B cell (primary cell): Measurements from ENCODE around the gene DTNA. TPM values are rescaled to one million over a fixed set of nuclear protein-coding genes. Genes with fewer than 3 reads are reported as not detected.
"Not testable (repeated sequence)": the region's sequence is repeated elsewhere in the genome, so short reads cannot be mapped to it uniquely, and the experiment has no call there.

Experiments used
- ATAC-seq: fragments of 200-7000 bp; cut with Tn5 transposase; one replicate; pipeline ENCODE4 v1.10.0; 2021; ENCODE audit warnings: low read depth, mild to moderate bottlenecking, moderate number of reproducible peaks, moderate library complexity
- CTCF ChIA-PET: fragments of 350-600 bp; sonication (Branson Sonifier 250); formaldehyde crosslinking; loops from one replicate; lab custom pipeline; 2021; ENCODE audit warnings: antibody characterized with exemption, inconsistent platforms; lab: Charles Lee
- POLR2A ChIA-PET: fragments of 350-600 bp; sonication (Branson Sonifier 250); formaldehyde crosslinking; loops from one replicate; lab custom pipeline; 2021; ENCODE audit warnings: antibody characterized with exemption; lab: Charles Lee
- DNase-seq: peaks from one replicate; pipeline ENCODE4 v3.0.0; 2013
- H2AFZ ChIP-seq: 2 replicates; pipeline ENCODE4 v1.6.1; 2012; ENCODE audit warnings: mild to moderate bottlenecking, low read depth, low read length; ENCODE audit not compliant: insufficient read depth, poor library complexity, severe bottlenecking
- H3K27ac ChIP-seq, 2 donors: 1 replicate in 1 of 2; 2 replicates in 1 of 2; pipeline ENCODE4 v1.5.1; 2012 to 2013; ENCODE audit warnings: low read length in 2 of 2, mild to moderate bottlenecking in 2 of 2, moderate library complexity in 1 of 2
- H3K27me3 ChIP-seq, 4 experiments: fragments of 200-600 bp in 1 of 4; sonication (generic) in 1 of 4; replicated peaks in 1 of 4; 1 replicate in 2 of 4; 2 replicates in 2 of 4; pipeline versions ENCODE4 v1.6.1 to v1.7.0; 2013 to 2016; ENCODE audit warnings: low read length in 3 of 4, mild to moderate bottlenecking in 2 of 4, mixed read lengths in 1 of 4, moderate library complexity in 1 of 4; ENCODE audit not compliant: insufficient read depth in 4 of 4, control insufficient read depth in 3 of 4; ENCODE audit errors: control extremely low read depth in 1 of 4
- H3K36me3 ChIP-seq, 2 experiments: replicated peaks in 1 of 2; 1 replicate in 1 of 2; 2 replicates in 1 of 2; pipeline versions ENCODE4 v1.6.1 to v1.7.1; 2013; ENCODE audit warnings: low read length in 1 of 2; ENCODE audit not compliant: insufficient read depth in 2 of 2, control insufficient read depth in 1 of 2; ENCODE audit errors: control extremely low read depth in 1 of 2, extremely low read depth in 1 of 2
- H3K4me1 ChIP-seq, 2 donors: fragments of 200-600 bp in 1 of 2; sonication (generic) in 1 of 2; 1 replicate in 1 of 2; 2 replicates in 1 of 2; pipeline versions ENCODE4 v1.5.1 to v1.6.1; 2013 to 2017; ENCODE audit warnings: low read length in 2 of 2; ENCODE audit not compliant: control insufficient read depth in 2 of 2, insufficient read depth in 2 of 2
- H3K4me2 ChIP-seq: replicated peaks from 2 replicates; pipeline ENCODE3; 2012; ENCODE audit warnings: mild to moderate bottlenecking, low read depth, low read length; ENCODE audit not compliant: poor library complexity, severe bottlenecking
- H3K4me3 ChIP-seq, 5 experiments: fragments of 200-600 bp in 1 of 5; sonication (generic) in 1 of 5; 1 replicate in 3 of 5; 2 replicates in 2 of 5; pipeline versions ENCODE4 v1.5.1 to v1.7.0; 2011 to 2016; ENCODE audit warnings: low read length in 4 of 5, mild to moderate bottlenecking in 4 of 5, low read depth in 2 of 5, control low read depth in 1 of 5, moderate library complexity in 1 of 5; ENCODE audit not compliant: insufficient read depth in 1 of 5; ENCODE audit errors: control extremely low read depth in 1 of 5, extremely low read depth in 1 of 5
- H3K79me2 ChIP-seq: fragments of 200-600 bp; sonication (generic); one replicate; pipeline ENCODE4 v1.6.0; 2016; ENCODE audit warnings: low read length; ENCODE audit not compliant: control insufficient read depth, insufficient read depth
- H3K9ac ChIP-seq: fragments of 200-600 bp; sonication (generic); 2 replicates; pipeline ENCODE4 v1.6.1; 2017; ENCODE audit warnings: mild to moderate bottlenecking, low read length, moderate library complexity
- H3K9me3 ChIP-seq, 3 donors: one replicate each; pipeline versions ENCODE4 v1.6.1 to v1.7.1; 2013; ENCODE audit warnings: low read length in 2 of 3; ENCODE audit not compliant: control insufficient read depth in 2 of 3, insufficient read depth in 1 of 3; ENCODE audit errors: control extremely low read depth in 1 of 3
- H4K20me1 ChIP-seq: 2 replicates; pipeline ENCODE4 v1.6.0; 2012; ENCODE audit warnings: mild to moderate bottlenecking, low read length; ENCODE audit not compliant: insufficient read depth, control insufficient read depth, poor library complexity, severe bottlenecking
- H3K27ac Mint-ChIP-seq: one replicate; pipeline ENCODE4 v1.8.0; 2021; ENCODE audit warnings: mixed read lengths
- H3K27me3 Mint-ChIP-seq: one replicate; pipeline ENCODE4 v1.8.0; 2021; ENCODE audit warnings: mixed read lengths
- H3K4me1 Mint-ChIP-seq: one replicate; pipeline ENCODE4 v1.8.0; 2021; ENCODE audit warnings: mixed read lengths
- H3K4me3 Mint-ChIP-seq: one replicate; pipeline ENCODE4 v1.8.0; 2021; ENCODE audit warnings: mixed read lengths
- H3K9me3 Mint-ChIP-seq: one replicate; pipeline ENCODE4 v1.8.0; 2022; ENCODE audit warnings: mixed read lengths; ENCODE audit not compliant: insufficient read depth
- CTCF ChIP-seq: fragments of 200-600 bp; IDR thresholded peaks from one replicate; pipeline ENCODE4 v1.8.0; 2022; ENCODE audit warnings: antibody characterized with exemption, mild to moderate bottlenecking
- EZH2 ChIP-seq: IDR thresholded peaks from 2 replicates; pipeline ENCODE4 v1.6.1; 2012; ENCODE audit warnings: borderline replicate concordance, low read depth, mild to moderate bottlenecking, moderate library complexity, low read length; ENCODE audit not compliant: insufficient read depth, poor library complexity, severe bottlenecking
- WGBS: methylation state at CpG from one replicate; pipeline ENCODE4 v1.1.5; 2013; ENCODE audit warnings: missing lambda C conversion rate; ENCODE audit not compliant: insufficient coverage; 5-methylcytosine and 5-hydroxymethylcytosine counted together
- intact Hi-C: fragments of 100-400 bp; cut with micrococcal nuclease; formaldehyde crosslinking; loops from one replicate; pipeline ENCODE4 v1.10.0; 2022
- polyA plus RNA-seq: library from polyadenylated mRNA; depleted of rRNA; stranded (reverse); fragments of >200 nt; gene quantifications from 2 replicates; pipeline ENCODE4 v1.2.3, GENCODE V29; 2012
- total RNA-seq, 2 donors: library from RNA; stranded (reverse); fragments of 120-200 nt in 1 of 2; gene quantifications; 1 replicate in 1 of 2; 2 replicates in 1 of 2; pipeline versions ENCODE4 v1.2.3 to v1.2.4, GENCODE V29; 2013 to 2022

DTNA gene
- total and polyA plus RNA-seq, 2 donors (not counting 1 experiment from before 2014, with no cell fraction given), result not detected

- no peak for ATAC-seq
- no peak for DNase-seq
- no peak overlapping the region for H3K4me2 ChIP-seq
- H3K9me3 Mint-ChIP-seq, result no peaks in the 10 kb centered on the region
- no peak overlapping the region for H3K27ac ChIP-seq
- no peaks in the 10 kb centered on the region for H3K79me2 ChIP-seq
- H3K4me3 Mint-ChIP-seq, result no peak overlapping the region
- TF ChIP-seq CTCF (no peak), EZH2 (no peak)
- WGBS, result no CpG with 5 or more reads among the region's 3 CpGs
- H3K36me3 ChIP-seq, result no peaks in the 10 kb centered on the region
- no peaks in the 10 kb centered on the region for H3K9me3 ChIP-seq
- no peaks in the 10 kb centered on the region for H4K20me1 ChIP-seq
- no peak overlapping the region for H3K4me3 ChIP-seq
- CTCF ChIA-PET, result no interaction called here
- H3K27me3 Mint-ChIP-seq, result peaks cover 18% of the 10 kb centered on the region
- no peaks in the 10 kb centered on the region for H3K27me3 ChIP-seq
- no peak overlapping the region for H3K9ac ChIP-seq
- H3K4me1 ChIP-seq, result no peaks in the 10 kb centered on the region
- H2AFZ ChIP-seq, result no peak overlapping the region
- no peaks in the 10 kb centered on the region for H3K4me1 Mint-ChIP-seq
- no peak overlapping the region for H3K27ac Mint-ChIP-seq
- intact Hi-C loops, result no loop called here
- POLR2A ChIA-PET, result no interaction called here
These were observed 204.9 kb downstream of the DTNA start for GRCh38 chr18:34915046-34915445.

DNA sequence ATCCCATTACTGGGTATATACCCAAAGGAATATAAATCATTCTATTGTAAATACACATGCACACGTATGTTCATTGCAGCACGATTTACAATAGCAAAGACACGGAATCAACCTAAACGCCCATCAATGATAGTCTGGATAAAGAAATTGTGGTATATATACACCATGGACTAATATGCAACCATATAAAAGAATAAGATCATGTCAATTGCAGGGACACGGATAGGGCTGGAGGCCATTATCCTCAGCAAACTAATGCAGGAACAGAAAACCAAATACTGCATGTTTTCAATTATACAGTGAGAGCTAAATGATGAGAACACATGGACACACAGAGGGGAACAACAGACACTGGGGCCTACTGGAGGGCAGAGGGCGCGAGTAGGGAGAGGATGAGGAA, 206.4 kb downstream of the DTNA start:
- CTCF ChIA-PET, POLR2A ChIA-PET: not testable (repeated sequence)

More for the DNA sequence above, 206.4 kb downstream of the DTNA start:
- H3K27ac ChIP-seq, H2AFZ ChIP-seq, H3K79me2 ChIP-seq, H3K27ac Mint-ChIP-seq, H3K36me3 ChIP-seq, DNase-seq, H3K4me1 ChIP-seq, H3K4me3 Mint-ChIP-seq, intact Hi-C loops, H3K4me3 ChIP-seq, H4K20me1 ChIP-seq, H3K4me1 Mint-ChIP-seq, ATAC-seq, H3K9ac ChIP-seq, H3K4me2 ChIP-seq, H3K9me3 Mint-ChIP-seq, H3K9me3 ChIP-seq, H3K27me3 ChIP-seq: not testable (repeated sequence)
- WGBS, result 100% methylated on average over 1 of the region's 7 CpGs
- peaks cover 19% of the 10 kb centered on the region for H3K27me3 Mint-ChIP-seq
